Right ventricle myocardium inferior (tissue), 1 donor: ENCODE measurements around the gene LTB. TPM values are rescaled to one million over a fixed set of nuclear protein-coding genes. Genes with fewer than 3 reads are reported as not detected.
A peak's percentile ranks its signal among the peaks of the same experiment; 100 is the strongest.

Experiments
- ATAC-seq: fragments of 200-7000 bp; cut with Tn5 transposase; one replicate; pipeline ENCODE4 v1.9.1; 2020; ENCODE audit warnings: mild to moderate bottlenecking, moderate library complexity
- DNase-seq: peaks from one replicate; pipeline ENCODE4 v3.0.0; 2021; ENCODE audit errors: missing footprints
- intact Hi-C: fragments of 100-400 bp; cut with DNase I; formaldehyde crosslinking; loops from one replicate; pipeline ENCODE4 v1.11.0; 2022
- long read RNA-seq: library from polyadenylated mRNA; unstranded; transcript quantifications from one replicate; pipeline ENCODE4 v2.0.0, GENCODE V29; 2021
- total RNA-seq: library from RNA; stranded (reverse); fragmentation: NEBNext Ultra II Directional; extraction: Animal tissue kit (Norgen Biotek cat#: 25700); gene quantifications from one replicate; pipeline ENCODE4 v1.2.1, GENCODE V29; 2021
- donor health status: DM: no; HTN: yes; CAD: no; lungs with severe emphysema.

The LTB gene
- 1.6 TPM for total RNA-seq
- long read RNA-seq = 0 reads

GRCh38 chr6:31582230-31582643, at the start of gene LTB:
Gene LTB, minus strand, starts transcription at chr6:31582424. Its CDS starts 7 bp downstream, at chr6:31582417.
- no peak for ATAC-seq
- no peak for DNase-seq
- intact Hi-C loops = no loop called here

GRCh38 chr6:31631681-31632278, 49.6 kb upstream of the LTB start:
- intact Hi-C loops = no loop called here
- DNase-seq (no peak), ATAC-seq (no peak)

- ATAC-seq (no peak), DNase-seq (no peak)
- intact Hi-C loops = no loop called here
Observed at GRCh38 chr6:31631209-31631608, 49.0 kb upstream of the LTB start.

GRCh38 chr6:31630177-31630934, 48.1 kb upstream of the LTB start:
- ATAC-seq = no peak
- no peak for DNase-seq
- intact Hi-C loops = no loop called here

- intact Hi-C loops = no loop called here
- DNase-seq = no peak
- no peak for ATAC-seq
Observed at GRCh38 chr6:31629014-31629413, 46.8 kb upstream of the LTB start.

GRCh38 chr6:31627690-31628287, 45.6 kb upstream of the LTB start:
- intact Hi-C loops = no loop called here
- no peak for ATAC-seq

GRCh38 chr6:31626952-31627351, 44.7 kb upstream of the LTB start:
- DNase-seq (no peak), ATAC-seq (no peak)
- intact Hi-C loops = no loop called here

More at GRCh38 chr6:31627690-31628287, 45.6 kb upstream of the LTB start:
- DNase-seq = no peak

- ATAC-seq = no peak
- DNase-seq = no peak
- intact Hi-C loops = loop anchor here (5.0 kb wide), 1 partner anchor 78 kb away; the partner anchor contains the start of gene ABHD16A
Observed at GRCh38 chr6:31624070-31624469, 41.8 kb upstream of the LTB start.

- intact Hi-C loops = loop anchor here (5.0 kb wide), 1 partner anchor 80 kb away; the partner anchor contains the start of gene ABHD16A
- no peak for ATAC-seq
- DNase-seq = no peak
Observed at GRCh38 chr6:31622684-31623091, 40.5 kb upstream of the LTB start.

GRCh38 chr6:31621991-31622390, 39.8 kb upstream of the LTB start:
- intact Hi-C loops = loop anchor here (2.0 to 5.0 kb wide), 2 partner anchors 79 to 80 kb away; partner anchors contain the start of genes ABHD16A and DDX39B
- no peak for ATAC-seq
- DNase-seq = no peak

- intact Hi-C loops = loop anchor here (2.0 to 5.0 kb wide), 2 partner anchors 79 to 81 kb away; partner anchors contain the start of genes ABHD16A and DDX39B
- no peak for ATAC-seq
Observed at GRCh38 chr6:31621320-31621939, 39.2 kb upstream of the LTB start.

GRCh38 chr6:31620586-31621319, 38.5 kb upstream of the LTB start, which contains the start of gene PRRC2A:
Gene PRRC2A, plus strand, starts transcription at chr6:31620715. Its CDS starts 2,075 bp downstream, at chr6:31622790.
- ATAC-seq (peak; percentile 42), DNase-seq (peak; percentile 90)
- intact Hi-C loops = loop anchor here (1.0 to 5.0 kb wide), 4 partner anchors 32 to 282 kb away; partner anchors contain the start of genes ABHD16A, BAG6, DDX39B and ZBTB12

More at GRCh38 chr6:31621320-31621939, 39.2 kb upstream of the LTB start:
- no peak for DNase-seq

GRCh38 chr6:31619805-31620585, 37.8 kb upstream of the LTB start:
- DNase-seq (peak; percentile 99), ATAC-seq (peak; percentile 95)
- intact Hi-C loops = loop anchor here (1.0 to 5.0 kb wide), 4 partner anchors 32 to 282 kb away; partner anchors contain the start of genes ABHD16A, BAG6, DDX39B and ZBTB12

GRCh38 chr6:31617010-31617409, 34.8 kb upstream of the LTB start:
- no peak for ATAC-seq
- no peak for DNase-seq
- intact Hi-C loops = no loop called here

- intact Hi-C loops = no loop called here
Observed at GRCh38 chr6:31615748-31616147, 33.5 kb upstream of the LTB start.

GRCh38 chr6:31614684-31615578, 32.7 kb upstream of the LTB start, which contains the start of gene AIF1:
Gene AIF1, plus strand, starts transcription at chr6:31615234. Its CDS starts 96 bp downstream, at chr6:31615330.
- intact Hi-C loops = no loop called here
- ATAC-seq (peak; percentile 32), DNase-seq (no peak)

More at GRCh38 chr6:31615748-31616147, 33.5 kb upstream of the LTB start:
- ATAC-seq = no peak
- no peak for DNase-seq
